ENCODE data around the gene CPM. TPM values are rescaled to one million over a fixed set of nuclear protein-coding genes. Genes with fewer than 3 reads are reported as not detected.

CPM gene
- total RNA-seq, 3 donors from 2014 or later, result 55.3 to 101 (median 56.2) TPM

DNA sequence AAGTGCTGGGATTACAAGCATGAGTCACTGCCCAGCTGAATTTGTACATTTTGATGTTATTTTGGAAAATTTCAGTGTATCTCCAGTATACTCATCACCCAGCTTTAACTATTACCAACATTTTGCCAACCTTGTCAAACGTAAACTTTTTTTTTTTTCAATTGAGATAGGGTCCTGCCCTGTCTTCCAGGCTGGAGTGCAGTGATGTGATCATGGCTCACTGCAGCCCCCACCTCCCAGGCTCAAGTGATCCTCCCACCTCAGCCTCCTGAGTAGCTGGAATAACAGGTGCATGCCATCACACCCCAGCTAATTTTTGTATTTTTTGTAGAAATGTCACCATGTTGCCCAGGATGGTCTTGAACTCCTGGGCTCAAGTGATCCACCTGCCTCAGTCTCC is 95.8 kb downstream of the CPM start:
- ATAC-seq (no peak), DNase-seq (no peak)
- no peaks in the 10 kb centered on the region for H3K27me3 Mint-ChIP-seq (ENCODE audit: low read depth)
- H3K4me3 Mint-ChIP-seq, result no peak overlapping the region
- H3K9me3 Mint-ChIP-seq, result no peaks in the 10 kb centered on the region
- H3K4me1 Mint-ChIP-seq (ENCODE audit: low read depth), result no peaks in the 10 kb centered on the region
- H3K36me3 Mint-ChIP-seq (ENCODE audit: insufficient read depth), result peaks cover 38% of the 10 kb centered on the region

DNA sequence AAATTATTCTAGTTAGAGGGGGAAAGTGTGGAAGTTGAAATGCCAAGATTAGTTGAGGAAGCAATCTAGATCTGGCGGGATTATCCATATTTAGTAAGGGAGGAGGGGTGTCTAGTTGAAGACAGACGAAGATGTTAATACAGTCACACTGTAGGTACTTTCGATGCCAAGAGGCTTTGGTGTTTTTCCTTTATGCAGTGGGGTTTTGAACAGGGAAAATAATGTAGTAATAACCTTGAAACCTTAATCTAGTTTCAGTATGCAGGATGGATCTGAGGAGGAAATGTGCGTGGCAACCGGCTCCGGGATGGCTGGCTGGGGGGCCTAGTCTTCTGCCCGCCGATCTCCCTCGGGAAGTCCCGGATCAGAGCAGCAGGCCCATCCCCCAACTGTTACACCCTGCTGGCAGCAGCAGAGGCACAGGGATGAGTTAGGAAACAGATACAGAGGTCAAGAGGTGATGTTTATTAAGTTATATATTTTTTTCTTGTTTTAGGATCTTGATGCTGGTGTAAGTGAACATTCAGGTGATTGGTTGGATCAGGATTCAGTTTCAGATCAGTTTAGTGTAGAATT is 97.5 kb downstream of the CPM start:
- Mint-ChIP-seq H3K4me1 (ENCODE audit: low read depth) (no peaks in the 10 kb centered on the region), H3K36me3 (ENCODE audit: insufficient read depth) (peaks cover 35% of the 10 kb centered on the region), H3K4me3 (no peak overlapping the region), H3K9me3 (no peaks in the 10 kb centered on the region), H3K27me3 (ENCODE audit: low read depth) (no peaks in the 10 kb centered on the region)
- ATAC-seq (no peak), DNase-seq (no peak)

GRCh38 chr12:68833508-68833907 is 99.5 kb downstream of the CPM start:
- ATAC-seq, result no peak
- Mint-ChIP-seq H3K27me3 (ENCODE audit: low read depth) (no peaks in the 10 kb centered on the region), H3K4me3 (no peak overlapping the region), H3K4me1 (ENCODE audit: low read depth) (peaks cover 7% of the 10 kb centered on the region), H3K9me3 (no peaks in the 10 kb centered on the region), H3K36me3 (ENCODE audit: insufficient read depth) (peaks cover 37% of the 10 kb centered on the region)
- no peak for DNase-seq

DNA sequence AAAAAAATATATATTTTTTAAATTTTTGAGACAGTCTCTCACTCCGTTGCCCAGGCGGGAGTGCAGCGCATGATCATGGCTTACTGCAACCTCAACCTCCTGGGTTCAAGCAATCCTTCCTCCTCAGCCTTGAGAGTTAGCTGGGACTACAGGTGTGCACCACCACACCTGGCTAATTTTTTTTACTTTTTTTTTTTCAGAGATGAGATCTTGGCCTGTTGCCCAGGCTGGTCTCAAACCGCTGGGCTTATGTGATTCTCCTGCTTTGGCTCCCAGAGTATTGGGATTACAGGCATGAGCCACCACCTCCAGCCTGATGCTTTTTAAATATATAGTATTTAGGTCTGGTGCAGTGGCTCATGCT is 100.5 kb downstream of the CPM start:
- no peak for ATAC-seq
- H3K9me3 Mint-ChIP-seq, result no peaks in the 10 kb centered on the region
- DNase-seq, result no peak
- no peak overlapping the region for H3K4me3 Mint-ChIP-seq
- peaks cover 31% of the 10 kb centered on the region for H3K36me3 Mint-ChIP-seq (ENCODE audit: insufficient read depth)
- no peaks in the 10 kb centered on the region for H3K27me3 Mint-ChIP-seq (ENCODE audit: low read depth)
- peaks cover 9% of the 10 kb centered on the region for H3K4me1 Mint-ChIP-seq (ENCODE audit: low read depth)

DNA sequence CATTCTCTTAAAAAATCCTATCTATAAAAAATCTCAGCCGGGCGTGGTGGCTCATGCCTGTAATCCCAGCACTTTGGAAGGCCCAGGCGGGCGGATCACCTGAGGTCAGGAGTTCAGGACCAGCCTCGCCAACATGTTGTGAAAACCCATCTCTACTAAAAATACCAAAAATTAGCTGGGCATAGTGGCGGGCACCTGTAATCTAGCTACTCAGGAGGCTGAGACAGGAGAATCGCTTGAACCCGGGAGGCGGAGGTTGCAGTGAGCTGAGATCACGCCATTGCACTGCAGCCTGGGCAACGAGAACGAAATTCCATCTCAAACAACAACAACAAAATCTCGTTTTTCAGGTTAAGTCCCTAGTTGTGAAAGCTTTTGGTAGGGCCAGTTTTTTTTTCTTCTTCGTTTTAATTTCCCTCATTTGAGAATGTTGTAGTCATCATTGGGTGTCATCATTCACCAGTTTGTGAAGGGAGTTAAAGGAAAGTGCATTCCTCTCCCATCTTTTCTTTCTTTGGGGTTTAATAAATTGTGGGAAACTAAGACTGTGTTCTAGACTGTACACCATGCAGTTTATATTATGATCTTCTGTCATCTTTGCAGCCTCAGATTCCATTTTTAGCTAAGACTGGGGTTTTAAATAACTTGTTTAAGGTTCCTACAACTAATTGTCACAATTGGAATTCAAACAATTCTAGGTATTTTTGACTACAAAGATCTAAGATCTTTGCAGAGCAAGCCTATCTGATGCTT is 101.0 kb downstream of the CPM start:
- Mint-ChIP-seq H3K36me3 (ENCODE audit: insufficient read depth) (peaks cover 33% of the 10 kb centered on the region), H3K4me3 (no peak overlapping the region), H3K9me3 (no peaks in the 10 kb centered on the region), H3K27me3 (ENCODE audit: low read depth) (no peaks in the 10 kb centered on the region), H3K4me1 (ENCODE audit: low read depth) (peaks cover 14% of the 10 kb centered on the region)
- DNase-seq, result no peak
- ATAC-seq, result no peak

DNA sequence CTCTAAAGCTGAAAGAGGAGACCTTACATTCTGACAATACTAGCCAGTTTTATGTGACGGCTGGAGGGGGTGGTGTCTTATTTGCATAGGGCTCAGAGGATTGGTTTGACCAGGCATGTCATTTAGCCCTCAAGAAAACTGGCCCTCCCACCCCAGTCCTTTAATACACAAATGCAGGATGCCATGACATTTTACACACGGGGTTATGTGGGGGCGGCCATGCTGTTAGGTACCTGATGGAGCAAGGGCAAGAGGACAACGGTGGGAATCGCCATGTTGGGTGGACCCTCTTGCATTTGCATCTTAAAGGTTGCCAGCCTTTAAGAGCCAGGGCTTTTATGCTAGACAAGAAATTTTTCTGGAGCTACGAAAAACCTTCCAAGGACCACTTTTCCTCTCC is 101.7 kb downstream of the CPM start:
- no peaks in the 10 kb centered on the region for H3K9me3 Mint-ChIP-seq
- ATAC-seq (no peak), DNase-seq (no peak)
- H3K36me3 Mint-ChIP-seq (ENCODE audit: insufficient read depth), result peaks cover 30% of the 10 kb centered on the region
- no peak overlapping the region for H3K4me3 Mint-ChIP-seq
- H3K4me1 Mint-ChIP-seq (ENCODE audit: low read depth), result peaks cover 19% of the 10 kb centered on the region
- H3K27me3 Mint-ChIP-seq (ENCODE audit: low read depth), result no peaks in the 10 kb centered on the region

- Mint-ChIP-seq H3K4me1 (ENCODE audit: low read depth) (peaks cover 30% of the 10 kb centered on the region), H3K36me3 (ENCODE audit: insufficient read depth) (peaks cover 38% of the 10 kb centered on the region), H3K9me3 (no peaks in the 10 kb centered on the region)
Observed at GRCh38 chr12:68828672-68829068, 104.3 kb downstream of the CPM start.

GRCh38 chr12:68827895-68828671 is 104.9 kb downstream of the CPM start:
- peaks cover 35% of the 10 kb centered on the region for H3K4me1 Mint-ChIP-seq (ENCODE audit: low read depth)
- no peaks in the 10 kb centered on the region for H3K9me3 Mint-ChIP-seq
- no peak for DNase-seq
- no peak for ATAC-seq
- H3K27me3 Mint-ChIP-seq (ENCODE audit: low read depth), result no peaks in the 10 kb centered on the region
- no peak overlapping the region for H3K4me3 Mint-ChIP-seq
- peaks cover 42% of the 10 kb centered on the region for H3K36me3 Mint-ChIP-seq (ENCODE audit: insufficient read depth)

More at GRCh38 chr12:68828672-68829068, 104.3 kb downstream of the CPM start:
- DNase-seq, result no peak
- Mint-ChIP-seq H3K27me3 (ENCODE audit: low read depth) (no peaks in the 10 kb centered on the region), H3K4me3 (no peak overlapping the region)
- ATAC-seq, result no peak

DNA sequence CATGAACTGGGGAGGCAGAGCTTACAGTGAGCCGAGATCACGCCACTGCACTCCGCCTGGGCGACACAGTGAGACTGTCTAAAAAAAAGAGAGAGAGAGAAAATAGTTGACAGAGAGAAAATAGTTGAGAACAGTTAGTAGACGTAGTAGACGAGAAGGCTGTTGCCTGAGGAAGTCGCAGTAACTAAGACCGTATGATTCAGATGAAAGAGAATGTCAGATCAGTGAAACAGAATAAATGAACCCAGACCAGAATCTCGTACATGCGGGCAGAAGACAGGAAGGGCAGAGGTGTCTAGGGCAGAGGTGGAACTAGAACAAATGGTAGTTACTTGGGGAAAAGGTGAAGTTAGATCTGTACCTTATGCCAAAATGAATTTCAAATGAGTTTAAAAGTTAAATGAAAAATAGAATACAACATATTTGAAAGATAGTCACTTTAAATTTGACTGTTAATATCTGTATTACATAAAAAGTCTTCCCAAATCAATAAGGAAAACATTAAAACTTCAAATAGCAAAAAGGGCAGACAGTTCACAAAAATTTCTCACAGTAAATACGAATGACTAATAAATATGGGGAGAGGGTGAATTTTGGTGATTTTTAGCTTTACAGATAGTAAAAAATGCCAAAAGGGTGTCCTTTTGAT is 107.3 kb downstream of the CPM start:
- peaks cover 39% of the 10 kb centered on the region for H3K4me1 Mint-ChIP-seq (ENCODE audit: low read depth)
- no peak for ATAC-seq
- H3K9me3 Mint-ChIP-seq, result no peaks in the 10 kb centered on the region
- DNase-seq, result no peak
- peaks cover 40% of the 10 kb centered on the region for H3K36me3 Mint-ChIP-seq (ENCODE audit: insufficient read depth)
- H3K4me3 Mint-ChIP-seq, result peak overlapping the region; percentile 19
- H3K27me3 Mint-ChIP-seq (ENCODE audit: low read depth), result no peaks in the 10 kb centered on the region

DNA sequence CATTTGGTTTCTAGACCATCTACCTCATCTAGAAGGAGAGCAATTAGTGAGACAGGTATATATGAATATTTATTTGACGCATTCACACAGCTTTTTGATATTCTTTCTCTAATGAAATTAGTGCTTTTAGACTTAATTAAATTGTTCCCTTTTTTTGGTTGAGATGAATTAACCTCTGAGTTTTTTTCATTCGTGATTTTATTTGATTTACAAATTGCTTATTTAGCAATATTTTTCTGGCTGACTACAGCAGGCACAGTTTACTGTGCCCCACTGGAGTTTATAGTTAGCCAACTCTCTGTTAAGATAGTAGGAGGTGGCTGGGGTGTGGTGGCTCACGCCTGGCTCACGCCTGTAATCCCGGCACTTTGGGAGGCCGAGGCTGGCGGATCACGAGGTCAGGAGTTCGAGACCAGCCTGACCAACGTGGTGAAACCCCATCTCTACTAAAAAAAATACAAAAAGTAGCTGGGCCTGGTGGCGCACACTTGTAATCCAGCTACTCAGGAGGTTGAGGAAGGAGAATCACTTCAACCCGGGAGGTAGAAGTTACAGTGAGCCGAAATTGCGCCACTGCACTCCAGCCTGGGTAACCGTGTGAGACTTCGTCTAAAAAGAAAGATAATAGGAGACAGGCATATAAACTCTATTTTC is 108.2 kb downstream of the CPM start:
- Mint-ChIP-seq H3K27me3 (ENCODE audit: low read depth) (no peaks in the 10 kb centered on the region), H3K4me1 (ENCODE audit: low read depth) (peaks cover 39% of the 10 kb centered on the region), H3K4me3 (no peak overlapping the region), H3K36me3 (ENCODE audit: insufficient read depth) (peaks cover 37% of the 10 kb centered on the region), H3K9me3 (no peaks in the 10 kb centered on the region)
- no peak for ATAC-seq
- DNase-seq, result no peak

DNA sequence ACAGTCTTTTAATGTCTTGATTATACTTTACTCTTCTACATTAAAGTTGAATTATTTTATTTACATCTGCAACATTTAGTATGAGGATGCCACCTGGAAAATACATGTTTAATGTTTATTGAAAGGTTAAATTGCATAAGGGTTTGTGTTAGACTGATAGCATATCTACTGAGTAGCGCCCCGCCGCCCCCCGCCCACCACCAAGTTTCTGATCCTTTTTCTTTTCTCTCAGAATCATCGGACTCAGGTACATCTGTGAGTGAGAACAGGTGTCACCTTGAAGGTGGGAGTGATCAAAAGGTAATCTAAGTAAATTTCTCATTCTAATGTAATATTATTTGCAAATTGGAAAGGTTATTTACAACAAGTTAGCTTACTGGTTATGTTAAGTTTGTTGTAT is 108.8 kb downstream of the CPM start:
- H3K36me3 Mint-ChIP-seq (ENCODE audit: insufficient read depth), result peaks cover 39% of the 10 kb centered on the region
- H3K9me3 Mint-ChIP-seq, result no peaks in the 10 kb centered on the region
- DNase-seq (no peak), ATAC-seq (no peak)
- H3K4me3 Mint-ChIP-seq, result no peak overlapping the region
- H3K4me1 Mint-ChIP-seq (ENCODE audit: low read depth), result peaks cover 41% of the 10 kb centered on the region
- no peaks in the 10 kb centered on the region for H3K27me3 Mint-ChIP-seq (ENCODE audit: low read depth)

- Mint-ChIP-seq H3K4me1 (ENCODE audit: low read depth) (peaks cover 40% of the 10 kb centered on the region), H3K36me3 (ENCODE audit: insufficient read depth) (peaks cover 41% of the 10 kb centered on the region), H3K4me3 (no peak overlapping the region), H3K9me3 (no peaks in the 10 kb centered on the region), H3K27me3 (ENCODE audit: low read depth) (no peaks in the 10 kb centered on the region)
- DNase-seq (no peak), ATAC-seq (no peak)
Observed at GRCh38 chr12:68823696-68824095, 109.3 kb downstream of the CPM start.

DNA sequence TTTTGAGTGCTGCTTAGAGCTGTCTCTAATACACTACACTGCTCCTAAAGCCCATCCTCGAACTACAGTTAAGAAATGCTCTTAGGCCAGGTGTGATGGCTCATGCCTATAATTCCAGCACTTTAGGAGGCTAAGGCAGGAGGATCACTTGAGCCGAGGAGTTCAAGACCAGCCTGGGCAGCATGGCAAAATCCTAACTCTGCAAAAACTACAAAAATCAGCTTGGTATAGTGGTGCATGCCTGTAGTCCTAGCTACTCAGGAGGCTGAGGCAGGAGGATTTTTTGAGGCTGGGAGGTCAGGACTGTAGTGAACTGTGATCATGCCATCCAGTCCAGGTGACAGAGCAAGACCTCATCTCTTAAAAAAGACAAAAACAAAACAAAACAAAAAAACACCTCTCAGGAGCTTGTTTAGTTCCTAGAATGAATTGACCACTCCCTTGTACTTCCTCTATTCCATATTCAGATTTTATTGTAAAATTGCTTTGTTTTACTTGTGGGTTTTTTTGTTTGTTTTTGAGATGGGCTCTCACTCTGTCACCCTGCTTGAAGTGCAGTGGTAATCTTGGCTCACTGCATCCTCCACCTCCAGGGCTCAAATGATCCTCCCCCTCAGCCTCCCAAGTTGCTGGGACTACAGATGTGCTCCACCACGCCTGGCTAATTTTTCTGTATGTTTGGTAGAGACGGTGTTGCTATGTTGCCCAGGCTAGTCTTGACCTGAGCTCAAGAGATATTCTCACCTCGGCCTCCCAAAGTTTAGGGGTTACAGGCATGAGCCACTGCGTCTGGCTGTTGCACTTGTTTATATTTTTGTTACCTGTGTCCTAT is 111.4 kb downstream of the CPM start:
- Mint-ChIP-seq H3K9me3 (no peaks in the 10 kb centered on the region), H3K4me3 (no peak overlapping the region), H3K36me3 (ENCODE audit: insufficient read depth) (peaks cover 40% of the 10 kb centered on the region), H3K27me3 (ENCODE audit: low read depth) (no peaks in the 10 kb centered on the region), H3K4me1 (ENCODE audit: low read depth) (peaks cover 29% of the 10 kb centered on the region)
- DNase-seq (no peak), ATAC-seq (no peak)

Data from activated T-cell treated with anti-CD3 and anti-CD28 coated beads, Interleukin-2, amount 50 U/mL, for 4 hours (primary cell).